Measurements from ENCODE around the gene CNPPD1.

GRCh38 chr2:219198974-219199373, 22.2 kb upstream of the CNPPD1 start:
- TF ChIP-seq CTCF (IDR thresholded peaks at IDR 0.05): no peak
- TF ChIP-seq EP300 (IDR thresholded peaks at IDR 0.05): no peak
